NCI-H2107 treated with DMSO at 0.1 percent for 48 hours (cell line): ENCODE results near the gene SLC49A4.

Experiments used
- DNase-seq: peaks from one replicate; lab custom pipeline; 2025; ENCODE audit not compliant: unreplicated experiment; lab: John Stamatoyannopoulos, UW

SLC49A4 gene

DNA sequence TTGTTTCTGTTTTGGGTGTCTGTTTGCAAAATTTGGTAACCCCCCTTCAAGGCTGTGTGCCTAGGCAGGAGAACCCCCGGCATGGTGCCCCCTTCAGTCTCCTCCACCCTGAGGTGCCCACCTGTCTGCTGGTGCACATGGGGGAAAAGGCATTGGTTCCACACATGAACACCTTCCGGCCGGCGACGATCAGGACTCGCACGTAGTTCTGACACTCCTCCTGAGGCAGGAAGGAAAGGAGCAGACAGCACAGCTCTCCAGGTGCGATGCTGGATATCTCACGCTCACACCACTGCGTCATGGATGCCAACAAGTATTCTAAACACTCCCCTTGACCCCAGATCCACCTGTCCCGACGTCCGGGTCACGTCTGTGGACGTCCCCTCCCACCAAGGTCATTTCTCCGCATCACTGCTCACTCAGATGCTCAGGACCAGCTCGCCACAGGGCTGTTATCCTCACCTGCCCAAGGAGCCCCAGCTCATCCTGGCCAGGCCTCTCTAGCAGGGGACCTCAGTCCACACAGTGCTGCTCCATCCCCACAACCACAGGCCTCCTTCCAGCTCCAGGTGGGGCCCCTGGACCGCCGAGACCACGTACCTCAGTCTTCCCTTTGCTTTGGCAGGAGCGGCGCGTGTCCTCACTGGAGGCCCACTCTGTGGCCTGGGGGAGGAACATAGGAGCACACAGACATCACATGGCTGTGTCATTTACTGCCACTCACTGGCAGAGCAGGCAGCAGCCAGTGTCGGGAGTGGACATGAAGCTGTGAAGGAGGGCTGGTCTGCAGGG is 133.7 kb downstream of the SLC49A4 start:
- no peak for DNase-seq

DNA sequence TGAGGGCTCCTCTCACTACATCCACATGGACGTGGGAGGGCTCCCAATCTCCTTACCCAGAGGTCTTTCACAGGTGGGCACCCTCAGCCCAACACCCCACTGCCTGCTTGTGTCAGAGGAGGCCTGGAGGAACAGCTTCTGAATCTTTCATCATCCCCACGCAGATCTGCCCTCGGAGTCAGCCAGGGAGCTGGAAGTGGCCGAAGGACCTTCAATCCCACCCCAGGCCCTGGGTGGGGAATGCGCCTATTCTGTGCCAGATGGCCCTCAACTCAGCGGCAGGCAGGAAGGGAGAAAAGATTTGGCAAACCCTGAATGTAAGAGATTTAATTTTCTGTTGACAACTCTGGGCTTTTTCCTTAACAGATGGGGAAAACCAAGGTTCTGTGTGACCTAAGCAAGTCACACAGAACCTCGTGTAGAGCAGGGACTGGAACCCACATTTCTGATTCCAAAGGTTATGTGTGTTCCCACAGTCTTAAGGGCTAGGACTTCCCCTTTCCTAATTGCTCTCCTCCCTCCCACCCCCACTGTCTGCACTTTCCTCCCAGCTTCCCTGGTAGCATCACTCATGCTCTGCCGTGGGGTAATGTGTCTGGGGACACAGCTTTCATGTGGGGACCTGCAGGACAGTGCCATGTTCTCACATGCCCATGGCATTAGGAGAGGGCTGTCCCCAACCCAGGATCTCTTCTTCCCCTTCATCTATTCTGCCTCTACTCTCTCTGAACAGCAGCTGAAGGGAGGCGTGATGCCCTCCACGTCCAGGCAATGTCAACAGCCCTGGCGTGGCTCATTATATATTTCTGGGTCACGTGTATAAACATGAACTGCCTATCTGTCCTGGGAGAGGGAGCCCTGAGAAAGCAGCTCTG is 134.6 kb downstream of the SLC49A4 start:
- DNase-seq = no peak

DNA sequence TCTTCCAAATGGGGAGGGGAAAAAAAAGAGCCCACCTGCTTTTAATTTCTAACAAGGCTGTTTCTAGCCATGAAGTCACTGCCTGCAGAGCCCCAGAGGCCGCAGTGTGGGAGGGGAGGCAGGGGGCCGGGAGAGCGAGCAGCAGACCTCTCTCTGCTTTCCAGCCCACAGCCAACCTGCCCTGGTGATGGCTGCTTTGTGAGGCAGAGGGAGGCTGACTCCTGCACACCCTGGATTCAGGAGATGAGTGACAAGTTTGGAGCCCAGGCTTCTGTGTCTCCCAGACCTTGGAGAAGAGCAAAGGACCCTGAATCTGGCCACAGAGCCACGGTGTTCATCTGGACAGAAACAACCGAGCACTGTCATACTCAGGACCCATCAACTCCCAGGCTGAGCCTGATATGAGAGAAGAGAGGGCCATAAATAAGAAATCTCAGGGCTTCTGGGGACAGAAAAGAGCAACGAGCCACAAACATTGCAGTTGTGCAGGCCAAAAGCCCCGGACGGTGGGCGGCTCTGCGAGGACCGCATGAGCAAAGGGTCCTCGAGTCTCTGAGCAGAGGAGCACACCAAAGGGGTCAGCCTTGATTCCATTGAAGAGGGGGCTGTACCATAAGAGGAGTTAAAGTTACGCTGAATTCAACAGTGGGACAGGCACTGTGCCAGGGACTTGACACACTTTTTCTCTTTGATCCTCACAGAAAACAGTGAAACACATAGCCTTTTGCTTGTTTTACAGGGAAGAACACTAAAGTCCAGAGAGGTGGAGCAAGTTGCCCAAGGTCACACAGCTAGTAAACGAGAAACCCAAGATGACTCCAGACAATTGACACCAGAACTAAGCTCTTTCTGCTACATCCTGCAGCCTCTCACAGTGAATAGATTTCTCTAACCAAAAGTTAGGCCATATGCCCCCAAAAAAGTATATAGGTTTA is 135.5 kb downstream of the SLC49A4 start:
- DNase-seq = no peak
